ENCODE results near the gene UNC79.
A peak's percentile ranks its signal among the peaks of the same experiment; 100 is the strongest.

Gene UNC79

DNA sequence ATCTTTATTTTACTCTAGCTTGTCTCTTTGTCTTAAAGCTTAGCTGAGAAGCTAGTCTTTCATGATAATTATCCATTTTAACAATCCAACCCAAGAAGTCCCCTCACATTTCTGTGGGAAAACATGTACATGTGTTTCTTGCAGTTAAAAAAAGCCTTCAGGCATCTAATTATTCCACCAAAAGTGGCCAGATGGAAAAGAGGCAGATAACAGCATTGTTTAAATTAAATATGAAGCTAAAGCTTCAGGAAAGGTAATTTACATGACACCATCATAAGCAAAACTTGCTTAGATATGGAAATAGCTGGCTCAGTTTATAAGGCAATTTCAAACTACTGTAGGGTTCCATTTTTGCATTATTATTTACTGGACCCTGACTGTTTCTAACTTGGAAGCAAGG lies 175.4 kb downstream of the UNC79 start:
- Histone ChIP-seq H3K4me2 (no peak overlapping the region), H3K36me3 (no peaks in the 10 kb centered on the region), H3K9ac (no peak overlapping the region), H3K27me3 (no peaks in the 10 kb centered on the region), H4K20me1 (no peaks in the 10 kb centered on the region), H3K4me1 (no peaks in the 10 kb centered on the region), H3K4me3 (no peak overlapping the region), H3K27ac (no peak overlapping the region), H3K9me3 (replicated peaks in 1 of 11) (peaks cover 7 to 10% (median 9%) of the 10 kb centered on the region in 11 experiments; a peak in 20 of 22 replicates)
- TF ChIP-seq Cebpa-rat (IDR thresholded peaks at IDR 0.05) = no peak

DNA sequence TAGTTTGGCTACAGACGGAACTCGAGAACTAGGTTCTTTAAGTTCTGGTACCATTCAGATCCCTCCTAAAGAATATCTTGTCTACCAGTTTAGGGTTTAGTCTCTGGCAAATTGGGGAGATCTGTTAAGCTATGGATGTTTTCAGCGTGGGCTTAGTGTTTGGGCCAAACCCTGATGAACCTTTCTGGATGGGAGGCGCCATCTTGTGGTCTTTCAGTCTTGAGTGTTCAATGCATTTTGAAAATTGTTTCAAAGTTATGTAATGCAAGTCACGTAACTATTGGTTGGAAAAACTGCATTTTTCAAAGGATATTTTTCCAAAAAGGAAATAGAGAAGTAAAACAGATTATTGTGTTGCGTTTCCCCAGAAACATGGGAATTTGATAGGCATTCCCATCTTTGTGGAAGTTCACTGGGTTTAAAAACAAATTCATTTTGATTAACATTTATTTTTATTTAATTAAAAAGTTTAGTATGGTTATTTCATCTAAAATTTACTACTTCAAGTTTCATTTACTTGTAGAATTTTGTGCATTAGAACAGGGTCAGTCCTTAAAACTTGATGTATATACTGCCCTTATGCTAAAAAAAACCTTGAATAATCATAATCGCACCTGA lies 188.5 kb downstream of the UNC79 start:
- no peak for TF ChIP-seq Cebpa-rat (IDR thresholded peaks at IDR 0.05)
- Histone ChIP-seq H4K20me1 (no peaks in the 10 kb centered on the region), H3K36me3 (no peaks in the 10 kb centered on the region), H3K4me2 (no peak overlapping the region), H3K27me3 (no peaks in the 10 kb centered on the region), H3K9me3 (replicated peaks in 1 of 11) (no peaks in the 10 kb centered on the region), H3K27ac (no peak overlapping the region), H3K9ac (no peak overlapping the region), H3K4me3 (no peak overlapping the region), H3K4me1 (no peaks in the 10 kb centered on the region)

DNA sequence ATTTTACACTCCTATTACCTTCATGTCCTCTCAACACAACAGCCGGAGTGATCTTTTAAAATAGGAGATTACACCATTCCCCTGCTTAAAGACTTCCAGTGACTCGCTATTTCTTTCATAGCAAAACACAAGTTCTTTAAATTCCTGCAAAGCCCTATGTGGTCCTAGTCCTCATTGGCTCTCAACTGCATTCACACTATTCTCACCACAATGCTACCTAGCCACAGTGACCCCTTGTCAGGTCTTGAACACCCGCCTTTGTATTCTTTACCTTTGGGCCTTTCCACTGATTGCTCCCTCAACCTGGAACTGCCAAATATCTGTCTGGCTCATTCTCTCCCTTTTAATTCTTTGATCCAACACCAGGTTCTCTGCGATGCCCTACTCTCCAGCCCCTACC lies 197.3 kb downstream of the UNC79 start:
- H3K4me2 ChIP-seq = no peak overlapping the region
- H4K20me1 ChIP-seq = no peaks in the 10 kb centered on the region
- H3K9me3 ChIP-seq (replicated peaks in 1 of 11) = 0 out of 22 replicates have a peak, but pooled peaks cover 0 to 4% (median 0%) of the 10 kb centered on the region in 11 experiments
- no peaks in the 10 kb centered on the region for H3K4me1 ChIP-seq
- H3K27ac ChIP-seq = no peak overlapping the region
- no peak for TF ChIP-seq Cebpa-rat (IDR thresholded peaks at IDR 0.05)
- no peaks in the 10 kb centered on the region for H3K27me3 ChIP-seq
- no peaks in the 10 kb centered on the region for H3K36me3 ChIP-seq
- no peak overlapping the region for H3K9ac ChIP-seq
- no peak overlapping the region for H3K4me3 ChIP-seq

DNA sequence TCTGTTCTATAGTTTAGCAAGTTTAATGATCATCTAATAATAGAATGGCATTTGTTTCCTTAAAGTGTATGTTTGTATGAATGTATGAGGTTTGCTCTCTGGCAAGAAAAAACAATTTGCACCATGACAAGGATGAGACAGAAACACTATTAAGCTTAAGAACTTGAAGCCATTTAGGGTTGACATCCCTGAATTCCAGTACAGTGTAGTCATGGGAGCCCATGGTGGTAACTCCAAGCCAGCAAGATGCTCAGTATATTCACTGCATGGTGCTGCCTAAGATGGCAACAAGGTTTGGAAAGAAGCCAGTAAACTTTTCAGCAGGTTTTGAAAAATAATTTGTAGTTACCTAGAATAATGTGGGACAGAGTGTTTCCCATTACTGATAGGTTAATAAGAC lies 198.9 kb downstream of the UNC79 start:
- Histone ChIP-seq H3K27me3 (no peaks in the 10 kb centered on the region), H3K4me1 (no peaks in the 10 kb centered on the region), H3K36me3 (no peaks in the 10 kb centered on the region), H3K4me3 (no peak overlapping the region), H3K27ac (no peak overlapping the region), H3K9me3 (replicated peaks in 1 of 11) (0 out of 22 replicates have a peak, but pooled peaks cover 0 to 4% (median 0%) of the 10 kb centered on the region in 11 experiments), H3K4me2 (no peak overlapping the region), H4K20me1 (no peaks in the 10 kb centered on the region), H3K9ac (no peak overlapping the region)
- TF ChIP-seq Cebpa-rat (IDR thresholded peaks at IDR 0.05) = no peak

DNA sequence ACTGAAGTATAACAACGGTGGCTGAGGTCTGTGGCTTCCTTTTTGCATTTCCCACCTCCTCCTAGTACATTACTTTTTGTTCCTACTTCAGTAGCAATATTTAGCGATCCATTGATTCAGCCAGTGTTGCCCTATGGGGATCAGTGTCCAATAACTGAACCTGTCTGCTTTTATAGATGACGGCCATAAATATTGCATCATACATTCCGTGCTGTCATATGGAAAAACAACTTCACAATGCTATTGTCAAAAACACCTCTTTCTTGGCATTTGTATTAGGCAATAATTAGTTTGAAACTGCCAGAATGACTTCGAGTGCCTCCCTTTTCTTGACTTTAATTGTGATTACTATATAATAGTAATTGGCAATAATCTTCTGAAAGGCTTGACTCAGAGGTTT lies 208.1 kb downstream of the UNC79 start:
- Histone ChIP-seq H3K4me2 (no peak overlapping the region), H3K4me3 (no peak overlapping the region), H4K20me1 (no peaks in the 10 kb centered on the region), H3K36me3 (no peaks in the 10 kb centered on the region), H3K9ac (no peak overlapping the region), H3K27me3 (peaks cover 0 to 6% (median 0%) of the 10 kb centered on the region in 11 experiments; a peak in 1 of 22 replicates), H3K9me3 (replicated peaks in 1 of 11) (peaks cover 0 to 9% (median 4%) of the 10 kb centered on the region in 11 experiments; a peak in 5 of 22 replicates), H3K4me1 (no peaks in the 10 kb centered on the region), H3K27ac (no peak overlapping the region)
- TF ChIP-seq Cebpa-rat (IDR thresholded peaks at IDR 0.05) = peak in 3 of 11 experiments; percentile 32 to 46 (median 33); a peak in 3 of 22 replicates

DNA sequence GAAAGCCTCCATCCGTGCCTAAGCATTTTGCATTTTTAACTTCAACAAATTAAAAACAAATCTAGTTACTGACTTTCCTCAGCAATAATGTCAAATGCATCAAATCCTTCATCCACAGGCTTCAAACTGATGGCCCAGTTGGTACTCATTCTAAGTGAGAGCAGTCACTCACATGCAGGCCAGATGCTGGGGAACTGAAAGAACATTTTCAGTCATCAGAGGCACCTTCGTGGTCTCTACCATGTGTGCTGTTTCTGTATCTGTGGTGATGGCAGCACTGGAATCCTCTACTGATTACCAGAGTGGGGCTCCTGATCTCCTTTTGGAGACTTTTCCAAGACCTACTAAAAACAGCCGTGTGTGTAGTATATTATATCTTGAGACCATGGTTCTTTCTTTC lies 212.4 kb downstream of the UNC79 start:
- no peak overlapping the region for H3K9ac ChIP-seq

DNA sequence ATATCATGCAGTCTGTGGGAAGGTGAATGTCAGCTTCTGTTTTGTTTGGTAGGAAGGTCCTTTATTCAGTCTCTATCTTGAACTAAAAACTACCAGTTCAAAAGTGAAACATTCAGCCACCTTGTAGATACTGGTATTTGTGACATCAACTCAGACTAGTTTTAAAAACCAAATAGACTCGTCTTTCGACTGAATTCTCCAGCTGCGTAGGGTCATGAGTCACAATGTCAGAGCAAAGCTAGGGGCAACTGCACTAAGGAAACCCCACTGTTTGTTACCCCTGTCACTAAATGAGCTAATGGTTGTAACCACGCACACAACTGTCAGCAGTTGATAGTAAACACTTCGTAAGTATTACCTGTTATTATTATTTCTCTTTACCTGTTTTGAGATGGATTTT lies 212.9 kb downstream of the UNC79 start:
- Histone ChIP-seq H3K27ac (no peak overlapping the region), H4K20me1 (no peaks in the 10 kb centered on the region), H3K9me3 (replicated peaks in 1 of 11) (peaks cover 0 to 9% (median 4%) of the 10 kb centered on the region in 11 experiments; a peak in 5 of 22 replicates), H3K36me3 (no peaks in the 10 kb centered on the region), H3K4me1 (no peaks in the 10 kb centered on the region), H3K9ac (no peak overlapping the region), H3K27me3 (peaks cover 0 to 2% (median 0%) of the 10 kb centered on the region in 11 experiments; a peak in 1 of 22 replicates), H3K4me2 (no peak overlapping the region), H3K4me3 (no peak overlapping the region)
- TF ChIP-seq Cebpa-rat (IDR thresholded peaks at IDR 0.05) = no peak

More for the DNA sequence above, 212.4 kb downstream of the UNC79 start:
- H3K4me2 ChIP-seq = no peak overlapping the region
- peaks cover 0 to 9% (median 4%) of the 10 kb centered on the region in 11 experiments; a peak in 5 of 22 replicates for H3K9me3 ChIP-seq (replicated peaks in 1 of 11)
- no peak overlapping the region for H3K27ac ChIP-seq
- H3K4me1 ChIP-seq = no peaks in the 10 kb centered on the region
- no peak for TF ChIP-seq Cebpa-rat (IDR thresholded peaks at IDR 0.05)
- H3K27me3 ChIP-seq = peaks cover 0 to 6% (median 0%) of the 10 kb centered on the region in 11 experiments; a peak in 1 of 22 replicates
- H3K36me3 ChIP-seq = no peaks in the 10 kb centered on the region
- no peak overlapping the region for H3K4me3 ChIP-seq
- no peaks in the 10 kb centered on the region for H4K20me1 ChIP-seq

DNA sequence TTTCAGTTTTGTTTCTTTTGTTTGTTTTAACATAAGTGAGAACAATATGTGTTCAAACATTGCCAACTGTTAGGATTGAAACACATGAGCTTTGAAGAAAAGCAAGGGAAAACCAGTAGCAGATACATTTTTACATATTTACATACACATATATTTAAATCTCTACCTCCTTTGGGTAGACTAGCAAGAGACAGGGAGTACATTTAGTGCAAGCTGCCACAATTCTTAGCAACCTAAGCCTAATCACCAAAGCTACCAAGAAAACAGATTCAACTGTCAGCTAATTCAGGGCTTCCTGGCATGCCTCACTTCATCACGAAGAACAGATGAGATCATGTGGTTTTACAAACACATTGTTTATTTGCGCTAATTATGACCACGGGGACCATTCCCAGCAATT lies 214.5 kb downstream of the UNC79 start:
- no peaks in the 10 kb centered on the region for H3K36me3 ChIP-seq
- H3K9ac ChIP-seq = no peak overlapping the region
- H4K20me1 ChIP-seq = no peaks in the 10 kb centered on the region
- H3K4me2 ChIP-seq = no peak overlapping the region
- H3K27ac ChIP-seq = no peak overlapping the region
- H3K9me3 ChIP-seq (replicated peaks in 1 of 11) = peaks cover 0 to 9% (median 4%) of the 10 kb centered on the region in 11 experiments; a peak in 5 of 22 replicates
- H3K4me3 ChIP-seq = no peak overlapping the region
- H3K27me3 ChIP-seq = no peaks in the 10 kb centered on the region
- TF ChIP-seq Cebpa-rat (IDR thresholded peaks at IDR 0.05) = no peak
- H3K4me1 ChIP-seq = no peaks in the 10 kb centered on the region

DNA sequence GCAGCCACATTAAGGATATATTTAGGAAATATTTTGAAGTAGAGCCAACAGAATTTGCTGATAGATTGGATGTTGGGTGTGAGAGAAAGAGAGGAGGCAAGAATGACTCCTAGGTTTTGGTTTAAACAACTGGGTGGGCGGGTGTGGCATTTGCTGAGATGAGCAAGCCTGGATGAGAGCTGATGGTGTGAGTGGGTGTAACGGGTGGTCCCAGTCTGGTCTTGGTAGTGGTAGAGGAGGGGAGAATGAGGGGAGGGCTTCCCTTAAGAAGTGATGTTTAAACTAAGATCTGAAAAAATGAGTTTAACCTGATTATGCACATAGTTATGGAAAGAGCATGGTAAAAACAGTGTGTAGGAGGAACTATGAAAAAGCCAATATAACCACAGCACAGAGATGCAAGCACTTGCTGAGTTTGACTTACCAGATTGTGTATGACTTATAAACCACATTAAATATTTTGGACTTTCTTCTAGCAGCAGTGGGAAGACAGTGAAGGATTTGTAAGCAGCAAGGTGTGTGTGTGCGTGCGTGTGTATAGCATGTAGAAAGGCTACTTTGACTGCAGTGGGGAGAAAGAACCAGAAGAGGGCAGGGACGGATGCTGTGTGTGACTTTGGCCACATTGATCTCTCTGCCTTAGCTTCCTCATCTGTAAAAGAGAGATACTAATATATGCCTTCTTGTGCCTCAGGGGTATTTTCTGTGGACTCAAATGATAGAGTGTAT lies 217.9 kb downstream of the UNC79 start:
- H4K20me1 ChIP-seq = no peaks in the 10 kb centered on the region
- no peaks in the 10 kb centered on the region for H3K9me3 ChIP-seq (replicated peaks in 1 of 11)
- no peak overlapping the region for H3K9ac ChIP-seq
- H3K27me3 ChIP-seq = no peaks in the 10 kb centered on the region
- H3K4me3 ChIP-seq = no peak overlapping the region
- H3K4me1 ChIP-seq = no peaks in the 10 kb centered on the region
- H3K4me2 ChIP-seq = no peak overlapping the region
- H3K36me3 ChIP-seq = no peaks in the 10 kb centered on the region
- H3K27ac ChIP-seq = no peak overlapping the region
- TF ChIP-seq Cebpa-rat (IDR thresholded peaks at IDR 0.05) = no peak

All from BLaER1 treated with 17β-estradiol and CSF1 and Interleukin-3, amounts not matched to agents 10 nM and 100 nM (cell line).